Adrenal gland (tissue), 12 donors: ENCODE results near the gene AGER. TPM values are rescaled to one million over a fixed set of nuclear protein-coding genes. Genes with fewer than 3 reads are reported as not detected.
"Not testable (repeated sequence)": the region's sequence is repeated elsewhere in the genome, so short reads cannot be mapped to it uniquely, and the experiment has no call there.

ENCODE experiments used
- DNase-seq, 7 donors: peaks; one replicate each; pipeline ENCODE4 v3.0.0-alpha.2; 2019 to 2020
- H3K27ac ChIP-seq, 5 donors: fragments of 200-600 bp; sonication (generic) in 4 of 5; 1 replicate in 3 of 5; 2 replicates in 2 of 5; pipeline versions ENCODE4 v1.5.1 to v1.8.0; 2016 to 2020; ENCODE audit warnings: mild to moderate bottlenecking in 1 of 5
- H3K27me3 ChIP-seq: fragments of 200-600 bp; 2 replicates; pipeline ENCODE4 v1.8.0; 2021
- H3K36me3 ChIP-seq, 2 donors: fragments of 200-600 bp; replicated peaks in 1 of 2; 1 replicate in 1 of 2; 2 replicates in 1 of 2; pipeline versions ENCODE4 v1.5.1 to v1.8.0; 2018 to 2022
- H3K4me1 ChIP-seq, 2 donors: fragments of 200-600 bp; replicated peaks in 1 of 2; 1 replicate in 1 of 2; 2 replicates in 1 of 2; pipeline versions ENCODE4 v1.5.1 to v1.8.0; 2018 to 2021
- H3K4me3 ChIP-seq, 4 donors: fragments of 200-600 bp; sonication (generic) in 3 of 4; one replicate each; pipeline ENCODE4 v1.5.1; 2016 to 2018
- H3K9me3 ChIP-seq, 3 donors: fragments of 200-600 bp; sonication (generic) in 1 of 3; replicated peaks in 1 of 3; 1 replicate in 2 of 3; 2 replicates in 1 of 3; pipeline versions ENCODE4 v1.5.1 to v1.8.0; 2016 to 2021
- CTCF ChIP-seq, 6 experiments: fragments of 450-650 bp in 4 of 6; fragments of 200-600 bp in 2 of 6; sonication (generic) in 1 of 6; IDR thresholded peaks; 1 replicate in 5 of 6; 2 replicates in 1 of 6; pipeline versions ENCODE4 v1.5.1 to v1.8.0; 2016 to 2021; ENCODE audit warnings: antibody characterized with exemption in 6 of 6, mild to moderate bottlenecking in 2 of 6, moderate library complexity in 1 of 6
- POLR2A ChIP-seq, 2 donors: fragments of 450-650 bp; IDR thresholded peaks; one replicate each; pipeline ENCODE4 v1.6.1; 2017; ENCODE audit warnings: antibody characterized with exemption in 2 of 2, mild to moderate bottlenecking in 2 of 2, moderate library complexity in 1 of 2
- WGBS, 4 donors: extraction: QIAGEN DNeasy Blood & Tissue Kit in 2 of 4; methylation state at CpG; one replicate each; pipeline versions ENCODE4 v1.1.5 to v1.1.7; 2013 to 2017; 5-methylcytosine and 5-hydroxymethylcytosine counted together
- intact Hi-C, 2 donors: fragments of 100-400 bp; cut with DNase I; formaldehyde crosslinking; loops; one replicate each; pipeline versions ENCODE4 v1.14.1 to v1.15.0; 2022 to 2023
- polyA plus RNA-seq, 3 donors: library from polyadenylated mRNA; stranded (reverse); fragments of 200-250 nt in 2 of 3; fragments of 350-450 nt in 1 of 3; fragmentation: Illumina TruSeq in 1 of 3; extraction: RNeasy Lipid Tissue Mini Kit (QIAGEN cat#74804) in 1 of 3; gene quantifications; one replicate each; pipeline ENCODE4 v1.2.3, GENCODE V29; 2013 to 2014
- total RNA-seq, 9 donors: library from RNA; depleted of rRNA in 4 of 9; stranded (reverse); fragments of >200 nt in 4 of 9; fragments of 120-200 nt in 1 of 9; fragmentation: NEBNext Ultra II Directional in 1 of 9; extraction: Animal tissue kit (Norgen Biotek cat#: 25700) in 1 of 9; gene quantifications; one replicate each; pipeline versions ENCODE4 v1.1.0 to v1.2.4, GENCODE V29; 2013 to 2023
- donor health status: healthy with polysubstance abuse.
- donor health status: Bipolar disorder and iron deficiency.
- donor health status: DM: yes; HTN: yes; CAD: no.
- donor health status: DM: no; HTN: no; CAD: no.
- donor health status: DM: no; HTN: no; CAD: no.
- donor health status: DM: yes; HTN: yes; CAD: no.

Gene AGER
- total and polyA plus RNA-seq, 12 donors: 1.4 to 63.9 (median 3.4) TPM; not detected in 1

GRCh38 chr6:32195652-32195901 is 11.5 kb upstream of the AGER start:
- Histone ChIP-seq H3K4me1 (peaks cover 8 to 34% of the 10 kb centered on the region in 2 donors), H3K27me3 (no peaks in the 10 kb centered on the region), H3K9me3 (no peaks in the 10 kb centered on the region), H3K36me3 (no peaks in the 10 kb centered on the region), H3K4me3 (peak overlapping the region in 1 of 4 donors; percentile 77), H3K27ac (peak overlapping the region in 4 of 5 donors; percentile 98 to 100 (median 100))
- no peak for TF ChIP-seq POLR2A (IDR thresholded peaks at IDR 0.05)
- TF ChIP-seq CTCF (IDR thresholded peaks at IDR 0.05): peak in 5 of 6 experiments; percentile 14 to 82 (median 50)
- peak; percentile 100 for DNase-seq
- intact Hi-C loops: no loop called here
- 0 to 2% (median 0%) methylated on average over 6 to 25 of the region's 25 CpGs for WGBS, 4 donors

- no peaks in the 10 kb centered on the region for H3K9me3 ChIP-seq
- TF ChIP-seq POLR2A (IDR thresholded peaks at IDR 0.05) (peak; percentile 47 to 76), CTCF (IDR thresholded peaks at IDR 0.05) (peak; percentile 14 to 78 (median 52))
- no peaks in the 10 kb centered on the region for H3K36me3 ChIP-seq
- H3K27me3 ChIP-seq: no peaks in the 10 kb centered on the region
- H3K4me1 ChIP-seq: peaks cover 11 to 36% of the 10 kb centered on the region in 2 donors
- WGBS, 4 donors: 14 to 23% (median 15%) methylated on average over 10 to 15 of the region's 15 CpGs
- intact Hi-C loops: loop anchor here in 1 of 2 donors (5.0 kb wide), 1 partner anchor 83 kb away; no protein-coding TSS in a partner anchor
- H3K27ac ChIP-seq: peak overlapping the region; percentile 66 to 100 (median 91)
- H3K4me3 ChIP-seq: peak overlapping the region in 2 of 4 donors; percentile 5 to 51
- DNase-seq: peak in 5 of 7 donors; percentile 53 to 81 (median 63)
These were observed 11.0 kb upstream of the AGER start for GRCh38 chr6:32194825-32195651.

- Histone ChIP-seq H3K27ac (peak overlapping the region in 3 of 5 donors; percentile 90 to 100 (median 98)), H3K9me3 (no peaks in the 10 kb centered on the region), H3K4me3 (no peak overlapping the region), H3K27me3 (no peaks in the 10 kb centered on the region), H3K4me1 (peaks cover 11 to 36% of the 10 kb centered on the region in 2 donors), H3K36me3 (no peaks in the 10 kb centered on the region)
- TF ChIP-seq POLR2A (IDR thresholded peaks at IDR 0.05): no peak
- no peak for TF ChIP-seq CTCF (IDR thresholded peaks at IDR 0.05)
- 90 to 95% (median 91%) methylated on average over 4 of the region's 4 CpGs for WGBS, 4 donors
- intact Hi-C loops: loop anchor here in 1 of 2 donors (5.0 kb wide), 1 partner anchor 82 kb away; no protein-coding TSS in a partner anchor
- peak in 1 of 7 donors; percentile 58 for DNase-seq
These were observed 10.3 kb upstream of the AGER start for GRCh38 chr6:32194388-32194787.

GRCh38 chr6:32193096-32193495 is 9.0 kb upstream of the AGER start:
- not testable (repeated sequence) for H3K9me3 ChIP-seq, H3K4me3 ChIP-seq

More at GRCh38 chr6:32193096-32193495, 9.0 kb upstream of the AGER start:
- not testable (repeated sequence) for H3K27me3 ChIP-seq, H3K36me3 ChIP-seq
- intact Hi-C loops: loop anchor here in 1 of 2 donors (5.0 kb wide), 1 partner anchor 81 kb away; no protein-coding TSS in a partner anchor
- Histone ChIP-seq H3K4me1 (peaks cover 21 to 47% of the 10 kb centered on the region in 2 donors), H3K27ac (peak overlapping the region in 3 of 5 donors; percentile 33 to 94 (median 79))
- 79 to 84% (median 83%) methylated on average over 13 of the region's 13 CpGs for WGBS, 4 donors
- DNase-seq: peak in 1 of 7 donors; percentile 16
